ENCODE measurements around the gene KBTBD13. TPM values are rescaled to one million over a fixed set of nuclear protein-coding genes. Genes with fewer than 3 reads are reported as not detected.
"Not testable (repeated sequence)": the region's sequence is repeated elsewhere in the genome, so short reads cannot be mapped to it uniquely, and the experiment has no call there.

KBTBD13 gene
- total RNA-seq, 1 donor from 2014 or later = 1.6 TPM

- H3K36me3 ChIP-seq (ENCODE audit: control insufficient read depth in 3 of 3, insufficient read depth in 3 of 3, low read length in 3 of 3) = no peaks in the 10 kb centered on the region
- peak overlapping the region in 1 of 3 donors; percentile 36 for H3K4me3 ChIP-seq (ENCODE audit: low read length in 3 of 3)
- H3K9ac ChIP-seq (ENCODE audit: low read depth in 1 of 3, low read length in 3 of 3) = no peak overlapping the region
- peak overlapping the region; percentile 82 for H3K27ac ChIP-seq (ENCODE audit: low read depth, low read length)
- peaks cover 43 to 48% (median 46%) of the 10 kb centered on the region in 3 donors for H3K4me1 ChIP-seq (ENCODE audit: control insufficient read depth in 3 of 3, insufficient read depth in 3 of 3, low read length in 3 of 3)
- H3K9me3 ChIP-seq (ENCODE audit: control insufficient read depth in 3 of 3, low read length in 3 of 3) = no peaks in the 10 kb centered on the region
- peaks cover 3 to 16% (median 13%) of the 10 kb centered on the region in 3 donors for H3K27me3 ChIP-seq (ENCODE audit: control insufficient read depth in 3 of 3, insufficient read depth in 3 of 3, low read length in 3 of 3)
Observed at GRCh38 chr15:65068403-65068788, 8.2 kb upstream of the KBTBD13 start.

GRCh38 chr15:65069179-65069578 is 7.4 kb upstream of the KBTBD13 start:
- Histone ChIP-seq H3K9ac (ENCODE audit: low read depth in 1 of 3, low read length in 3 of 3) (no peak overlapping the region), H3K36me3 (ENCODE audit: control insufficient read depth in 3 of 3, insufficient read depth in 3 of 3, low read length in 3 of 3) (no peaks in the 10 kb centered on the region), H3K27ac (ENCODE audit: low read depth, low read length) (peak overlapping the region; percentile 82), H3K27me3 (ENCODE audit: control insufficient read depth in 3 of 3, insufficient read depth in 3 of 3, low read length in 3 of 3) (peaks cover 3 to 16% (median 13%) of the 10 kb centered on the region in 3 donors), H3K4me3 (ENCODE audit: low read length in 3 of 3) (no peak overlapping the region), H3K4me1 (ENCODE audit: control insufficient read depth in 3 of 3, insufficient read depth in 3 of 3, low read length in 3 of 3) (peaks cover 43 to 48% (median 46%) of the 10 kb centered on the region in 3 donors), H3K9me3 (ENCODE audit: control insufficient read depth in 3 of 3, low read length in 3 of 3) (no peaks in the 10 kb centered on the region)

- Histone ChIP-seq H3K9ac (ENCODE audit: low read depth in 1 of 3, low read length in 3 of 3) (no peak overlapping the region), H3K36me3 (ENCODE audit: control insufficient read depth in 3 of 3, insufficient read depth in 3 of 3, low read length in 3 of 3) (no peaks in the 10 kb centered on the region), H3K9me3 (ENCODE audit: control insufficient read depth in 3 of 3, low read length in 3 of 3) (no peaks in the 10 kb centered on the region), H3K27ac (ENCODE audit: low read depth, low read length) (peak overlapping the region; percentile 82), H3K27me3 (ENCODE audit: control insufficient read depth in 3 of 3, insufficient read depth in 3 of 3, low read length in 3 of 3) (peaks cover 3 to 16% (median 13%) of the 10 kb centered on the region in 3 donors), H3K4me3 (ENCODE audit: low read length in 3 of 3) (peak overlapping the region in 1 of 3 donors; percentile 1), H3K4me1 (ENCODE audit: control insufficient read depth in 3 of 3, insufficient read depth in 3 of 3, low read length in 3 of 3) (peaks cover 43 to 48% (median 46%) of the 10 kb centered on the region in 3 donors)
Observed at GRCh38 chr15:65069779-65070546, 6.6 kb upstream of the KBTBD13 start.

GRCh38 chr15:65071381-65071811 is 5.2 kb upstream of the KBTBD13 start:
- Histone ChIP-seq H3K27ac (ENCODE audit: low read depth, low read length) (peak overlapping the region; percentile 82), H3K9ac (ENCODE audit: low read depth in 1 of 3, low read length in 3 of 3) (peak overlapping the region in 2 of 3 donors; percentile 25 to 43), H3K4me1 (ENCODE audit: control insufficient read depth in 3 of 3, insufficient read depth in 3 of 3, low read length in 3 of 3) (peaks cover 43 to 48% (median 46%) of the 10 kb centered on the region in 3 donors), H3K9me3 (ENCODE audit: control insufficient read depth in 3 of 3, low read length in 3 of 3) (no peaks in the 10 kb centered on the region), H3K4me3 (ENCODE audit: low read length in 3 of 3) (peak overlapping the region in 1 of 3 donors; percentile 45), H3K27me3 (ENCODE audit: control insufficient read depth in 3 of 3, insufficient read depth in 3 of 3, low read length in 3 of 3) (peaks cover 3 to 16% (median 13%) of the 10 kb centered on the region in 3 donors), H3K36me3 (ENCODE audit: control insufficient read depth in 3 of 3, insufficient read depth in 3 of 3, low read length in 3 of 3) (no peaks in the 10 kb centered on the region)

- Histone ChIP-seq H3K27me3 (ENCODE audit: control insufficient read depth in 3 of 3, insufficient read depth in 3 of 3, low read length in 3 of 3) (peaks cover 3 to 16% (median 11%) of the 10 kb centered on the region in 3 donors), H3K9ac (ENCODE audit: low read depth in 1 of 3, low read length in 3 of 3) (peak overlapping the region in 1 of 3 donors; percentile 57), H3K27ac (ENCODE audit: low read depth, low read length) (peak overlapping the region; percentile 82), H3K4me3 (ENCODE audit: low read length in 3 of 3) (peak overlapping the region in 2 of 3 donors; percentile 38 to 45), H3K9me3 (ENCODE audit: control insufficient read depth in 3 of 3, low read length in 3 of 3) (no peaks in the 10 kb centered on the region), H3K4me1 (ENCODE audit: control insufficient read depth in 3 of 3, insufficient read depth in 3 of 3, low read length in 3 of 3) (peaks cover 48 to 53% (median 50%) of the 10 kb centered on the region in 3 donors), H3K36me3 (ENCODE audit: control insufficient read depth in 3 of 3, insufficient read depth in 3 of 3, low read length in 3 of 3) (no peaks in the 10 kb centered on the region)
Observed at GRCh38 chr15:65072027-65072426, 4.5 kb upstream of the KBTBD13 start.

GRCh38 chr15:65072617-65073016 is 3.9 kb upstream of the KBTBD13 start:
- Histone ChIP-seq H3K27me3 (ENCODE audit: control insufficient read depth in 3 of 3, insufficient read depth in 3 of 3, low read length in 3 of 3) (peaks cover 0 to 10% (median 9%) of the 10 kb centered on the region in 3 donors), H3K4me1 (ENCODE audit: control insufficient read depth in 3 of 3, insufficient read depth in 3 of 3, low read length in 3 of 3) (peaks cover 53 to 54% (median 53%) of the 10 kb centered on the region in 3 donors), H3K4me3 (ENCODE audit: low read length in 3 of 3) (no peak overlapping the region), H3K36me3 (ENCODE audit: control insufficient read depth in 3 of 3, insufficient read depth in 3 of 3, low read length in 3 of 3) (no peaks in the 10 kb centered on the region), H3K27ac (ENCODE audit: low read depth, low read length) (peak overlapping the region; percentile 82), H3K9me3 (ENCODE audit: control insufficient read depth in 3 of 3, low read length in 3 of 3) (no peaks in the 10 kb centered on the region), H3K9ac (ENCODE audit: low read depth in 1 of 3, low read length in 3 of 3) (no peak overlapping the region)

- peaks cover 52 to 61% (median 55%) of the 10 kb centered on the region in 3 donors for H3K4me1 ChIP-seq (ENCODE audit: control insufficient read depth in 3 of 3, insufficient read depth in 3 of 3, low read length in 3 of 3)
- not testable (repeated sequence) for H3K4me3 ChIP-seq (ENCODE audit: low read length in 3 of 3); H3K27ac ChIP-seq (ENCODE audit: low read depth, low read length); H3K9ac ChIP-seq (ENCODE audit: low read depth in 1 of 3, low read length in 3 of 3); H3K36me3 ChIP-seq (ENCODE audit: control insufficient read depth in 3 of 3, insufficient read depth in 3 of 3, low read length in 3 of 3); H3K9me3 ChIP-seq (ENCODE audit: control insufficient read depth in 3 of 3, low read length in 3 of 3); H3K27me3 ChIP-seq (ENCODE audit: control insufficient read depth in 3 of 3, insufficient read depth in 3 of 3, low read length in 3 of 3)
Observed at GRCh38 chr15:65074946-65075345, 1.6 kb upstream of the KBTBD13 start.

GRCh38 chr15:65075607-65076395 is 745 bp upstream of the KBTBD13 start:
- H3K9ac ChIP-seq (ENCODE audit: low read depth in 1 of 3, low read length in 3 of 3) = peak overlapping the region; percentile 13 to 90 (median 71)
- peak overlapping the region; percentile 23 to 79 (median 79) for H3K4me3 ChIP-seq (ENCODE audit: low read length in 3 of 3)
- H3K9me3 ChIP-seq (ENCODE audit: control insufficient read depth in 3 of 3, low read length in 3 of 3); H3K36me3 ChIP-seq (ENCODE audit: control insufficient read depth in 3 of 3, insufficient read depth in 3 of 3, low read length in 3 of 3); H3K27me3 ChIP-seq (ENCODE audit: control insufficient read depth in 3 of 3, insufficient read depth in 3 of 3, low read length in 3 of 3): not testable (repeated sequence)
- peak overlapping the region; percentile 90 for H3K27ac ChIP-seq (ENCODE audit: low read depth, low read length)
- peaks cover 43 to 53% (median 47%) of the 10 kb centered on the region in 3 donors for H3K4me1 ChIP-seq (ENCODE audit: control insufficient read depth in 3 of 3, insufficient read depth in 3 of 3, low read length in 3 of 3)

- peaks cover 0 to 4% (median 3%) of the 10 kb centered on the region in 3 donors for H3K27me3 ChIP-seq (ENCODE audit: control insufficient read depth in 3 of 3, insufficient read depth in 3 of 3, low read length in 3 of 3)
- peaks cover 37 to 52% (median 45%) of the 10 kb centered on the region in 3 donors for H3K4me1 ChIP-seq (ENCODE audit: control insufficient read depth in 3 of 3, insufficient read depth in 3 of 3, low read length in 3 of 3)
- H3K4me3 ChIP-seq (ENCODE audit: low read length in 3 of 3) = peak overlapping the region; percentile 67 to 79 (median 79)
Observed at GRCh38 chr15:65077291-65077980, 890 bp downstream of the KBTBD13 start.

More at GRCh38 chr15:65077291-65077980, 890 bp downstream of the KBTBD13 start:
- H3K9me3 ChIP-seq (ENCODE audit: control insufficient read depth in 3 of 3, low read length in 3 of 3) = no peaks in the 10 kb centered on the region
- peak overlapping the region; percentile 69 to 90 (median 79) for H3K9ac ChIP-seq (ENCODE audit: low read depth in 1 of 3, low read length in 3 of 3)
- no peaks in the 10 kb centered on the region for H3K36me3 ChIP-seq (ENCODE audit: control insufficient read depth in 3 of 3, insufficient read depth in 3 of 3, low read length in 3 of 3)
- peak overlapping the region; percentile 90 for H3K27ac ChIP-seq (ENCODE audit: low read depth, low read length)
